ENCODE measurements around the gene HOXB4. TPM values are rescaled to one million over a fixed set of nuclear protein-coding genes. Genes with fewer than 3 reads are reported as not detected.

HOXB4 gene
- total RNA-seq, 4 donors from 2014 or later = 0.18 to 1.8 (median 0.51) TPM

DNA sequence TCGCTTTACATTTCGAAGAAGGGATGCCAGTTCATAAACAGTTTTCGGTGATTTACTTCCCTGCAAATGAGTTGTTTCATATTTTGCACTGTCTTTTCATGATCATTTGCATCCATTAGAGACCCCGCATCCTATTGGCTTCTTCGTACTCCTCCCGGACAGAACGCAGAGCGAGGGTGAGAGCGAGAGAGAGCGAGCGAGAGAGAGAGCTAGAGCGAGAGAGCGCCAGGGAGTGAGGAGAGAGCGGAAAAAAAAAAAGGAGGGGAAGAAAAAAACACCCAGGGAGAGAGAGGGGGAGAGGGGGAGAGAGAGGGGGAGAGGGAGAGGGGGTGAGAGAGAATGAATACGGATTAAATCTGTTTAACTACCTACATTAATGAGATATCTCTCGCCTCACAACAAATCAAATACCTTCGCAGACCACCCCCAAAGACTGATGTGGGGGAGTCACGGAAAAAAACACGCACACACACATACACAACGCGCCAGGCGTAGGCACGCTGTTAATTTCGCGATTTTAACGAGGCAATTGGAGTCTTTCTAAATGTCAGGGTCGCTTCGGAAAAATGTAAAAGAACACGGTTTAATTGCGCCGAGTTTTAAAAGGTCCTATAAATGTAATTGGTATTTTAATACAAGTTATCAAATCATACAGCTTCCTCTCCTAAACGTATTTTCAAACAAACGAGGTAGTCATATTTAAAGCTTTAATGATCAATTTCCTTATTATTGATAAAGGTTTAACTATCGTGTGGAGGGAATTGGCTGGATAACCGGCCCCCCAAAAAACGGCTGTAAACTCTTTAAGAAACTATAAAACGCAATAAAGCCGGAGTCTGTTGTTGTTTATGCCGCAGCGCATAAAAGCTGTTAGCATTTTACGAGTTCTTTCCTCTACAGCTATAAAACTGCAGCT, 37.2 kb upstream of the HOXB4 start, which contains the start of gene HOXB8:
Gene HOXB8, minus strand, starts transcription at position 246 of the 916 bp plus-strand sequence. CDS start 588 bp downstream, outside the sequence.
- intact Hi-C loops (cut with DNase I; ENCODE audit: low total_unique reads) (loop anchor here (5.0 kb wide), 2 partner anchors 278 to 588 kb away; no protein-coding TSS in a partner anchor), in situ Hi-C loops (cut with MboI; ENCODE audit: low sequenced_read_pairs in 4 of 4) (no loop called here)
- DNase-seq (no peak), ATAC-seq (no peak)
- TF ChIP-seq POLR2A (IDR thresholded peaks at IDR 0.05) = no peak
- TF ChIP-seq, protein P1, sequence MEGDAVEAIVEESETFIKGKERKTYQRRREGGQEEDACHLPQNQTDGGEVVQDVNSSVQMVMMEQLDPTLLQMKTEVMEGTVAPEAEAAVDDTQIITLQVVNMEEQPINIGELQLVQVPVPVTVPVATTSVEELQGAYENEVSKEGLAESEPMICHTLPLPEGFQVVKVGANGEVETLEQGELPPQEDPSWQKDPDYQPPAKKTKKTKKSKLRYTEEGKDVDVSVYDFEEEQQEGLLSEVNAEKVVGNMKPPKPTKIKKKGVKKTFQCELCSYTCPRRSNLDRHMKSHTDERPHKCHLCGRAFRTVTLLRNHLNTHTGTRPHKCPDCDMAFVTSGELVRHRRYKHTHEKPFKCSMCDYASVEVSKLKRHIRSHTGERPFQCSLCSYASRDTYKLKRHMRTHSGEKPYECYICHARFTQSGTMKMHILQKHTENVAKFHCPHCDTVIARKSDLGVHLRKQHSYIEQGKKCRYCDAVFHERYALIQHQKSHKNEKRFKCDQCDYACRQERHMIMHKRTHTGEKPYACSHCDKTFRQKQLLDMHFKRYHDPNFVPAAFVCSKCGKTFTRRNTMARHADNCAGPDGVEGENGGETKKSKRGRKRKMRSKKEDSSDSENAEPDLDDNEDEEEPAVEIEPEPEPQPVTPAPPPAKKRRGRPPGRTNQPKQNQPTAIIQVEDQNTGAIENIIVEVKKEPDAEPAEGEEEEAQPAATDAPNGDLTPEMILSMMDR (IDR thresholded peaks at IDR 0.05 in 4 of 5, conservative IDR thresholded peaks at IDR 0.05 in 1 of 5) = no peak
- H3K27me3 ChIP-seq = peaks cover 93 to 97% (median 97%) of the 10 kb centered on the region in 3 donors
- H3K27ac ChIP-seq = no peak within 1 kb of the TSS
- H3K36me3 ChIP-seq = no peaks in the 10 kb centered on the region
- peaks cover 4 to 21% of the 10 kb centered on the region in 2 donors for H3K4me1 ChIP-seq
- no peaks in the 10 kb centered on the region for H3K9me3 ChIP-seq
- H3K4me3 ChIP-seq = peak within 1 kb of the TSS; percentile 17 to 64 (median 37)

DNA sequence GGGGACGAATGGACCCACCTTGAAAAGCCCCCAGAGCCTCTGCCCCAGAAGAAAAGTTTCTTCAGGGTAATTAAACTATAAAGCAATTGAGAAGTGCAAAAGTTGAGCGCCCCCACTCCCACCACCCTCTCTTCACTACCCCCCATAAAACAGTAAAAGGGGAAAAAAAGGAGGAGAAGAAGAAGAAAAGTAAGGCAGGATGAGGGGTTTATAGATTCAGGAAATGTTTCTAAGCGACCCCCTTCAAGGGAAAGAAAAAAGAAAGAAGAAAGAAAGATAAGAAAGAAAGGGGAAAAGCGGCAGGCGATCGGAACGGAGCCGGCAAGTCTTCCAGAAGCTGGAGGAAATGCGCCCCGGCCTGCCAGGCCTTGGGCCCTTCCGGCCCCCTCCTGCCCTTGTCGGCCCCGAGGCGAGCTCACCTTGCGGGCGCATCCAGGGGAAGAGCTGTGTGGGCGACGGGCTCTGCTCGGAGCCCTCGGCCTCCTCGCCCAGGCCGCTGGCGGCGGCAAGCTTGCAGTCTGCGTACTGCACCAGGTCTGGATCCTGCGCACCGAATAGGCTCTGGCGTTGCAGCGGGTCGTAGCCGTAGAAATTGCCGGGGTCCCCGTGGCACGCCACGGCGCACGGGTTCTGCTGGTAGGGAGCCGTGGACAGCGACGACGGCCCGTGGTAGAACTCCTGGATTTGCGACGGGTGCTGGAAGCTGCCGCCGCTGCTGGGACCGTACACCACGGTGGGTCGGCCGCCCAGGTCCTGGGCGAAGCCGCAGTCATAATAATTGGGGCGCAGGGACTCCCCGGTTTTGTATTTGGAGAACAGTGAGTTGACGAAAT, 35.9 kb upstream of the HOXB4 start:
- ATAC-seq (no peak), DNase-seq (no peak)
- in situ Hi-C loops (cut with MboI; ENCODE audit: low sequenced_read_pairs in 4 of 4) (no loop called here), intact Hi-C loops (cut with DNase I; ENCODE audit: low total_unique reads) (no loop called here)
- H3K4me3 ChIP-seq = peak overlapping the region; percentile 17 to 64 (median 37)
- H3K27me3 ChIP-seq = peaks cover 93 to 97% (median 97%) of the 10 kb centered on the region in 3 donors
- H3K27ac ChIP-seq = peak overlapping the region in 2 of 4 donors; percentile 65 to 66
- no peaks in the 10 kb centered on the region for H3K36me3 ChIP-seq
- TF ChIP-seq POLR2A (IDR thresholded peaks at IDR 0.05) = no peak
- TF ChIP-seq, protein P1 (IDR thresholded peaks at IDR 0.05 in 4 of 5, conservative IDR thresholded peaks at IDR 0.05 in 1 of 5) = no peak
- H3K9me3 ChIP-seq = no peaks in the 10 kb centered on the region
- H3K4me1 ChIP-seq = peaks cover 4 to 27% of the 10 kb centered on the region in 2 donors

DNA sequence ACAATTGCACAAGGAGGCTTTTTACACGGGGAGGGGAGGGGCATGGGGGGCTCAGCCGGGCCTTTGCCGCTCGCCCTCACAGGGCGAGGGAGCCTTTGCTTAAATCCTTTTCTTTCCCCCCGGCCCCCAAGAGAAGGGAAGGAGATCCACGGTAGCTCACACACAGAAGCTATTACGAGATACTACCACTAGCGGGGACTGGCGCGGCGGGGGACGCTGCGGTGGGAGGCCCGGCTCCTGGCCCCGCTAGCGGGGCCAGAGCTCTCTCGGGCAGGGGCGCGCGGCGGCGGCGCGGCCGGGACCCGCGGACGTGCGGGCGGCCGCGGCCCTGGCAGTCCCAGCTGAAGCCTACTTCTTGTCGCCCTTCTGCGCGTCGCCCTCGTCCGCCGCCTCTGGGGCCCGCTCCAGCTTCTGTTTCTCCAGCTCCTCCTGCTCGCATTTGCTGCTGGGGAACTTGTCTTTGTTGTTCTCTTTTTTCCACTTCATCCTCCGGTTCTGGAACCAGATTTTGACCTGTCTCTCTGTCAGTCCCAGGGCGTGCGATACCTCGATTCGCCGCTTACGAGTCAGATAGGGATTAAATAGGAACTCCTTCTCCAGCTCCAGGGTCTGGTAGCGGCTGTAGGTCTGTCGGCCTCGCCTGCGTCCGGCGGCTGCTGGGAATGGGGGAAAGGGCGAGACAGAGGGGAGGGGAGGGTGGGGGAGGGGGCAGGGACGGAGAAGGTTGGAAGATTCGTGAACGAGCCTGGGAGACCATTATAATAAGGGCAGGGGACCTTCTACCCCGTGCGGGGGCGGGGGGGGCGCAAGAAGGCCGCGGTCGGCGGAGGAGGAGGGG, 34.9 kb upstream of the HOXB4 start:
- Histone ChIP-seq H3K36me3 (no peaks in the 10 kb centered on the region), H3K4me3 (peak overlapping the region; percentile 35 to 64 (median 51)), H3K4me1 (peaks cover 4 to 27% of the 10 kb centered on the region in 2 donors), H3K27ac (peak overlapping the region in 3 of 4 donors; percentile 65 to 66 (median 65)), H3K9me3 (no peaks in the 10 kb centered on the region), H3K27me3 (peaks cover 95 to 98% (median 98%) of the 10 kb centered on the region in 3 donors)
- intact Hi-C loops (cut with DNase I; ENCODE audit: low total_unique reads) (no loop called here), in situ Hi-C loops (cut with MboI; ENCODE audit: low sequenced_read_pairs in 4 of 4) (no loop called here)
- peak in 1 of 2 donors; percentile 27 for ATAC-seq
- no peak for DNase-seq
- TF ChIP-seq, protein P1 (IDR thresholded peaks at IDR 0.05 in 4 of 5, conservative IDR thresholded peaks at IDR 0.05 in 1 of 5) = peak in 3 of 5 experiments; percentile 13 to 27 (median 22)
- no peak for TF ChIP-seq POLR2A (IDR thresholded peaks at IDR 0.05)

DNA sequence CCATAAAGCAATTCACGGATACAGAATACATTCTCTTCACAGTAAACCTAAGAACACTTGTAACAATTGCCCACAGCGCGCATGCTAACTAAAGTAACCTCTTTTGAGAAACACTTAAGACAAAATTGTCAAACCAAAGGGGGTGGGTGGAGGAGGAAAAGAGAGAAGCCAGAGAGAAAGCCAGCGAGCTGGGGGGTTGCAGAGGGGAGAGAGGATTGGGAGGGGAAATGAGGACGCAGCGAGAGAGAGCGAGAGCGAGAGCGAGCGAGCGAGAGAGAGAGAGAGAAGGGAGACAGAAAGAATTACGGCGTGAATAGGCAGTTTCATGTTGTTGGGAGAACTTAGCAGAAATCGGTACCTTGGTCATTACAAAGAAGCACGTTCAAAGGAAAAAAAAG, 34.3 kb upstream of the HOXB4 start:
- in situ Hi-C loops (cut with MboI; ENCODE audit: low sequenced_read_pairs in 4 of 4) (no loop called here), intact Hi-C loops (cut with DNase I; ENCODE audit: low total_unique reads) (no loop called here)
- Histone ChIP-seq H3K36me3 (no peaks in the 10 kb centered on the region), H3K27ac (peak overlapping the region in 3 of 4 donors; percentile 65 to 66 (median 65)), H3K9me3 (no peaks in the 10 kb centered on the region), H3K4me1 (peaks cover 4 to 27% of the 10 kb centered on the region in 2 donors), H3K27me3 (peaks cover 95 to 98% (median 98%) of the 10 kb centered on the region in 3 donors), H3K4me3 (peak overlapping the region; percentile 35 to 64 (median 51))
- ATAC-seq (no peak), DNase-seq (no peak)
- TF ChIP-seq POLR2A (IDR thresholded peaks at IDR 0.05) = no peak
- TF ChIP-seq, protein P1 (IDR thresholded peaks at IDR 0.05 in 4 of 5, conservative IDR thresholded peaks at IDR 0.05 in 1 of 5) = no peak

Data from gastrocnemius medialis (tissue), 4 donors.